Glutamatergic neuron (in vitro differentiated cells): ENCODE data around the gene KLRK1. TPM values are rescaled to one million over a fixed set of nuclear protein-coding genes. Genes with fewer than 3 reads are reported as not detected.

ENCODE experiments used
- total RNA-seq: library from RNA; stranded (reverse); fragmentation: NEBNext Ultra II Directional; extraction: Animal tissue kit (Norgen Biotek cat#: 25700); gene quantifications from one replicate; pipeline ENCODE4 v1.2.1, GENCODE V29; 2021; ENCODE audit not compliant: unreplicated experiment

KLRK1 gene
- total RNA-seq, 1 donor from 2014 or later = not detected

Other genes starting within 250 kb of the KLRK1 start
- not detected for gene OLR1, start 217.9 kb downstream of the KLRK1 start, total RNA-seq
- gene TMEM52B, start 211.0 kb downstream of the KLRK1 start, total RNA-seq = not detected
- gene GABARAPL1, start 177.2 kb downstream of the KLRK1 start, total RNA-seq = 110 TPM
- gene KLRD1, start 82.2 kb downstream of the KLRK1 start, total RNA-seq = 0.25 TPM
- gene KLRC4, start 19.7 kb upstream of the KLRK1 start, total RNA-seq = not detected
- not detected for gene KLRC3, start 30.6 kb upstream of the KLRK1 start, total RNA-seq
- gene KLRC2, start 46.0 kb upstream of the KLRK1 start, total RNA-seq = not detected
- not detected for gene KLRC1, start 63.3 kb upstream of the KLRK1 start, total RNA-seq
- gene EIF2S3B, start 115.8 kb upstream of the KLRK1 start, total RNA-seq = 4.1 TPM
- 22.1 TPM for gene MAGOHB, start 223.6 kb upstream of the KLRK1 start, total RNA-seq